Keratinocyte (primary cell): Measurements from ENCODE around the gene TRMT112.

Source experiments
- CTCF ChIP-seq, 3 experiments: IDR thresholded peaks in 1 of 3; conservative IDR thresholded peaks in 1 of 3; optimal IDR thresholded peaks in 1 of 3; 2 replicates in 2 of 3; 3 replicates in 1 of 3; pipeline versions ENCODE3 to v1.5.1; 2011; ENCODE audit warnings: low read length in 3 of 3, mild to moderate bottlenecking in 3 of 3, moderate library complexity in 2 of 3, control low read depth in 1 of 3, inconsistent platforms in 1 of 3; ENCODE audit not compliant: insufficient read depth in 2 of 3; ENCODE audit errors: extremely low read depth in 1 of 3
- EZH2 ChIP-seq: IDR thresholded peaks from one replicate; pipeline ENCODE4 v1.6.1; 2012; ENCODE audit warnings: inconsistent platforms, mild to moderate bottlenecking, low read length, moderate library complexity

GRCh38 chr11:64287676-64288352 is 29.5 kb downstream of the TRMT112 start:
- TF ChIP-seq CTCF (optimal IDR thresholded peaks at IDR 0.05 in 1 of 3, IDR thresholded peaks at IDR 0.05 in 1 of 3, conservative IDR thresholded peaks at IDR 0.05 in 1 of 3; ENCODE audit: extremely low read depth in 1 of 3, insufficient read depth in 2 of 3, low read length in 3 of 3) (no peak), EZH2 (no peak)
